ENCODE results near the gene VPS13D.

GRCh38 chr1:12448746-12449177 lies 218.9 kb downstream of the VPS13D start:
- TF ChIP-seq SP1 (IDR thresholded peaks at IDR 0.05), result no peak
- no peak for TF ChIP-seq SUZ12 (IDR thresholded peaks at IDR 0.05)
- TF ChIP-seq ZNF384 (IDR thresholded peaks at IDR 0.05), result no peak
- TF ChIP-seq FOXM1 (IDR thresholded peaks at IDR 0.05; ENCODE audit: borderline replicate concordance), result no peak
- no peak for TF ChIP-seq NFRKB (IDR thresholded peaks at IDR 0.05)
- TF ChIP-seq BHLHE40 (IDR thresholded peaks at IDR 0.05; ENCODE audit: borderline replicate concordance), result no peak
- no peak for TF ChIP-seq HDGF (IDR thresholded peaks at IDR 0.05; ENCODE audit: borderline replicate concordance)
- TF ChIP-seq FOXK2 (IDR thresholded peaks at IDR 0.05), result no peak
- no peak for TF ChIP-seq ELF4 (IDR thresholded peaks at IDR 0.05)
- TF ChIP-seq FOXA1 (IDR thresholded peaks at IDR 0.05), result no peak
- TF ChIP-seq TARDBP (IDR thresholded peaks at IDR 0.05), result no peak
